GM12878 (cell line): ENCODE data around the gene TTC39A.

Experiments
- BCLAF1 ChIP-seq: fragments of 450-650 bp; IDR thresholded peaks from 2 replicates; pipeline ENCODE4 v1.6.1; 2017; ENCODE audit warnings: antibody characterized with exemption, mild to moderate bottlenecking, moderate library complexity
- CTCF ChIP-seq, 3 experiments: IDR thresholded peaks in 2 of 3; conservative IDR thresholded peaks in 1 of 3; 2 replicates each; pipeline ENCODE4 v1.5.1; 2011; ENCODE audit warnings: low read depth in 3 of 3, low read length in 3 of 3, mild to moderate bottlenecking in 3 of 3, control low read depth in 2 of 3, moderate library complexity in 2 of 3, inconsistent platforms in 1 of 3, mixed read lengths in 1 of 3; ENCODE audit not compliant: control insufficient read depth in 2 of 3, insufficient read depth in 1 of 3; ENCODE audit errors: extremely low read depth in 1 of 3
- PBX3 ChIP-seq: IDR thresholded peaks from 2 replicates; pipeline ENCODE4 v1.6.1; 2011; ENCODE audit warnings: mild to moderate bottlenecking, low read depth, low read length, moderate library complexity; ENCODE audit not compliant: insufficient replicate concordance
- POLR2A ChIP-seq: IDR thresholded peaks from 2 replicates; pipeline ENCODE4 v1.6.1; 2011; ENCODE audit warnings: low read depth, mild to moderate bottlenecking, low read length

- TF ChIP-seq PBX3 (no peak), CTCF (IDR thresholded peaks at IDR 0.05 in 2 of 3, conservative IDR thresholded peaks at IDR 0.05 in 1 of 3; ENCODE audit: control insufficient read depth in 2 of 3, extremely low read depth in 1 of 3, insufficient read depth in 1 of 3, low read depth in 3 of 3, low read length in 3 of 3) (no peak), BCLAF1 (no peak), POLR2A (no peak)
These were observed 36.4 kb downstream of the TTC39A start for GRCh38 chr1:51293898-51294515.
